CD4-positive, alpha-beta T cell treated with Interleukin-4 for 4 hours (primary cell): ENCODE data around the gene KLF16.

Source experiments
- DNase-seq: peaks from one replicate; pipeline ENCODE4 v3.0.0-alpha.2; 2020

The KLF16 gene

GRCh38 chr19:1866693-1867348 is 3.4 kb upstream of the KLF16 start:
- no peak for DNase-seq

DNA sequence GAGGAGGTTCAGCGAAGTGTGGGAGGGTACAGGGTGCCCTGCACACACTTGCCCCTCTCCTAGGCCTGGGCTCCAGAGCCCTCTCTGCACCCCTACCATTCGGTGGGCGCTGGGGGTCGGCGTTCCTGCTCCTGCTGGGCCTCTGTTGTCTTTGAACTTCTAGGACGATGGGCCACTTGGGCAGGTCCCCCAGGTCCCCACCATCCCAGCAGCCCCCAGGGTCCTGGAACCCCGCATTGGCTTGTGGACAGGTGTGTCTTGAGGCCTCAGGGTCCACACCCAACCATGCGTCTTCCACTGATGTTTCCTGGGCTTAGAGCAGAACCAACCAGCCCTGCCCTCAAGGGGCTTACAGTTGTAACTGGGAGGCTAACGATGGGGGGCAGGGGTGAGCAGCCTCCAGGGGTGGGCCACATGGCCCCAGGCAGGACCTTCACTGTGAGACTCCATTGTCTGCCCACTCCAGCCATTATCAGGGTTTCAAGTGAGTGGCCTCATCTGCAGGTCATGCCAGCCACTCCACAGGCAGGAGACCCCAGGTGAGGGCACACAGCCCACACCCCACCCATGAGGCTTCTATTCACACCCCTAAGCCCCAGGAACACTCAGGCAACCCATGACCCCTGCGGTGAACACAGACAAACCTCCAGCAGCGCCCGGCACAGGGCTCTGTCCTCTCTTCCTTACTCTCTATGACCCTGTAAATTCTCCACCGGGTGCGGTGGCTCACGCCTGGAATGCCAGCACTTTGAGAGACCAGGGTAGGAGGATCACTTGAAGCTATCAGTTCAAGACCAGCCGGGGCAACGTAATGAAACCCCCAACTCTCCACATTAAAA is 2.0 kb upstream of the KLF16 start:
- no peak for DNase-seq

- DNase-seq, result peak; percentile 50
These were observed 1.2 kb upstream of the KLF16 start for GRCh38 chr19:1864480-1865171.

DNA sequence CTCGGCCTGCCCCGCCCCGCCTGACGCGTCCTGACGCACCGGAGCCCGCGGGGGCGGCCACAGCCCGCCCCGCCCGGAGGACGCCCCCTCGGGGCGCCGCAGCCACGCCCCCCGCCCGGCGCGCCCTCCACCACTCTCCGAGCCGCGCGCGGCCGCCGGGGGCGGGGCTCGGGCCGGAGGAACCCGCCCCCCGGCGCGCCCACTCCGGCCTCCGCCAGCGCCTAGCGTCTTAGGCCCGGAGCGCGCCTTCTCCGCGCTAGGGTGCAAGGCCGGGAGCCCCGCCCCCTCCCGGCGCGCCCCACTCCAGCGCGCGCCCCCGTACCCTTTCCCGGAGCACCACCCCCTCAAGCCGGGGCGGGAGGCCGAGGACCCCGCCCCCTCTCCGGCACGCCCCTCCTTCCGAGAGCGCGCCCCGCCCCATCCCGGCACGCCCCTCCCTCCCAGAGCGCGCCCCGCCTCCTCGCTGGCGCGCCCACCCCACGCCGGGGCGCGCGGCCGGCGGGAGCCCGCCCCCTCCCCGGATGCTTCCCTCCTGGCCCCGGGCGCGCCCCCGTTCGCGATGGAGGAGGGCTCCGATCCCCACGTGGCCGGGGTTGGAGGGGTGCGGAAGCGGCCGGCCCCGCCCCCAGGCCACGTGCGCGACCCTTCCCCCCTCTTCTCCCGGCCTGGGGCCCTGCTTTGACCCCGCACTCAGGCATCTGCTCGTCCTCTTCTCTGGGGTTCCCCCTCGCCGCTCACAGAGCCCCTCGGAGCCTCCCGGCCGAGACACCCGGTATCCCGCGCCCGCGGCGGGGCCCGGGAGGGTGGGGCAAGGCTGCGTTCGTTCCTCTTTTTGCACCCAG is 480 bp upstream of the KLF16 start:
- peak; percentile 89 for DNase-seq

DNA sequence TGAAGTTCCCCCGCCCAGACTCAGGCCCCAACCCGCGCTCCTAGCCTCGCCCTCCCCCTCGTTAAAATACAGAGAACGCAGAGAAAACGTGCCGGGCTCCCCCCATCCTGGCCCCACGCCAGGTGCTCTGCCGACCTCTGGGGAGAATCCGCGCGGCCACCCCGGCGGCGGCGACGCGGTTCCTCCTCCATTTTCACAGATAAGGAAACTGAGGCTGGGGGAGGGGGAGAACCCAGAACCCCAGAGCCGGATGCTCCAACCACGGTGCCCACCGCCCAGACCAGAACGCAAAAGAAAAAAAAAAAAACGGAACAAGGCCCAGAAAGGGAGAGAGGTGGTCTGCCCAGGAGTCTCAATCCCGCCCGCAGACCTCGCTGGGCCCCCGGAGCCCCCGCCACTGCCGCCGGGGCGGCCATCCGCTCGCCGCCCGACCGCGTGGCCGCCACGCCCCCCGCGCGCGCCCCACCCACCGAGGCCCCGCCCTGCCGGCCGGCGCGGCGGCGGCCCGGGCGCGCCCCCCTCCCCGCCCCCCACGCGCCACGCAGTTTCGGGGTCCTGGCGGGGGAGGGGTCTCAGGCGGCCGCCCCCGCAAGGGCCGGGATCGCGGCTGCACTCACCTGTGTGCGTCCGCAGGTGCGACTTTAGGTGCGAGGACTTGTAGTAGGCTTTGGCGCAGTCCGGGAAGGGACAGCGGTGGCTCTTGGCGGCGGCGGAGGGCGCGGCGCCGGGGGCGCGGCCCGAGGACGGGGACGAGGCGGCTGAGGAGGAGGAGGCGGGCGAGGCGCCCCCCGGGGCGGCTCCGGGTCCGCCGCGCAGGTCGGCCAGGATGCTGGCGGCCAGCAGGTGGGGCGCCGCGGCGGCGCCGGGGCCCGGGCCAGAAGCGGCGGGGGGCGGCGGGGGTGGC is 703 bp downstream of the KLF16 start:
- no peak for DNase-seq

GRCh38 chr19:1862068-1862423 is 1.3 kb downstream of the KLF16 start:
- DNase-seq, result no peak

DNA sequence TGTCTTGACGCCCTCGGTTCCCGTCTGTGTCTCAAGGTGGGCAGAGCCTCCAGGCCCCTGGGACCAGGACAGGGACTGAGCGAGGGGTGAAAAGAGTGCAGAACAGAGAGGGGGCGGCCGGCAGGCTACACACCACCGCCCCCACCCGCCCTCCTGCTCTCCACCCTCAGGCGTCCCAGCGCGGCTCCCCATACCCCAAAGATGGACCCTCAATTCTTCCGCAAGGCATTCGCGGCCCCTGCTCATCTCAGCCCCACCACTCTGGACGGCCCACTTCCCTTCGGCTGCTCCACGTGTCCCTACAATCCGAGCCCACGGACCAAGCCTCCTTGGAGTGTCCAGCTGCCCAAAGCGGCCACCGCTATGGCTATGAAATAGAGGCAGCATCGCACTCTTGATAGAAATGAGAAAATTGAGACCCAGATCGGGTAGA is 1.8 kb downstream of the KLF16 start:
- DNase-seq, result no peak

DNA sequence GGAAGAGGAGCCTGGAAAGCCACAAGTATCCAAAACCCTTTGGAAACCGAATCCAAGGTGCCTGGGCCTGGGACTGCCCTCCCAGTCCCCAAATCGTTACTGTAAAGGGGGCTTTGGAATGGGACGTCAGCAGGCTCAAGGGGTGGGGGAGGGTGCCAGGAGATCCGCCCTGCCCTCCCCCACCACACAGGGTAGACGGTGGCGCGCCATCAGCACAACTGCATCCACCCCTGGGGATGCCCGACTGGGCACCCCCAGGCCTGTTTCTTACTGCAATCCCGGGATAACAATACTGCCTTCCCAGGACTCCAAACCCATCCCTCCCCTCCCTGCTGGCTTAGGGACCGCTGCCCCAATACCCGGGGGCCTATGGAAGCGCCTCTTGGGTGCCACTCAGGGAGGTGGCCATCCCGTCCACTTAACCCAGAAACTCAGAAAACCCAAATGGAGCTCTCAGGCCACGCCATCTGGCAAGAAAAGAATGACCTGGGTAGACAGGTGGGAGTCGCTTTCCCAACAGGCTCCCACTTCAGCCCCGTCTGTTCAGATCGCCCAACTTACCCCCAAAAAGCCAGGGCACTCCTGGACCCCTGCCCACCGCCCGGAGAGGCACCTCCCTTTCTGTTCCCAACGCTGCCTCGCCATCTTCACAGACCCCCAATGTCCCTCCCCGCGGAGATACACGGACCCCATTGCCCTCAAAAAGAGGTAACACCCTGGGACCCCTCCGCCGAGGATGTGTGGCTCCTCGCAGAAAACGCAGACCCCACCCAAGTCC is 2.4 kb downstream of the KLF16 start:
- DNase-seq, result no peak

DNA sequence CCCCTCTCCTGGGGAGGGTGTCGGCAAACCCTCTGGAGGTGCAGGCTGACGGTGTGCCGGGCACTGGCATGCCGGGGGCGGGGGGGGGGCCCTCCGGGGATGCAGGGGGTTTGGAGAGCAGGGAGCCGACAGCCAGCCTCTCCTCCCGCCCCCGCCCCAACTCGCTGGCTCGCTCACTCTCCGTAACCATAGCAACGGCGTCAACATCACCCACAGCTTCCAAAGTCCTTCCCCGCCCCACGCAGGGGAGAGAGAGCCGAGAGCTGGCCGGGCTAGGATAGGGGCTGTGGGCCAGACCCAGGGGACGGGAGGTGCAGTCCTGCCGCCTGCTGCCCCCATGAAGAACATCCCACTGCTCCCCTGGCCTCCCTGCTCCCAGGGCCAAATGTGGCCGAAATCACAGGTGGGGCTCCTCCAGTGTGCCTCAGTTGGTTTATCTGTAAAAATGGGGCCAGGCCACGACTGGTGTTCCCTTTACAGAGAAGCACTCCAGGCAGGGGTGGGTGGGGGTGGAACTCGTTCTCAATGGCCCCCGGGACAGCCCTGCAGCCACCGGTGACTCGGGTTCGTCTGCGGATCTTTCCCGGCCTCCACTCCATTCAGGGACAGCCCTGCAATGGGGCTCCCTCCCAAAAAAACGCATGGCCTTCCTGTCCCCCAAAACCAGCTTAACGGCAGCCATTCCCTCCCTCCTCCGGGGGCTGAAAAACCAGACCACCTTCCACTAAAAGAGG is 3.2 kb downstream of the KLF16 start:
- DNase-seq, result peak; percentile 78

GRCh38 chr19:1859331-1859781 is 4.0 kb downstream of the KLF16 start:
- DNase-seq, result no peak

- DNase-seq, result no peak
These were observed 4.8 kb downstream of the KLF16 start for GRCh38 chr19:1858412-1859081.

DNA sequence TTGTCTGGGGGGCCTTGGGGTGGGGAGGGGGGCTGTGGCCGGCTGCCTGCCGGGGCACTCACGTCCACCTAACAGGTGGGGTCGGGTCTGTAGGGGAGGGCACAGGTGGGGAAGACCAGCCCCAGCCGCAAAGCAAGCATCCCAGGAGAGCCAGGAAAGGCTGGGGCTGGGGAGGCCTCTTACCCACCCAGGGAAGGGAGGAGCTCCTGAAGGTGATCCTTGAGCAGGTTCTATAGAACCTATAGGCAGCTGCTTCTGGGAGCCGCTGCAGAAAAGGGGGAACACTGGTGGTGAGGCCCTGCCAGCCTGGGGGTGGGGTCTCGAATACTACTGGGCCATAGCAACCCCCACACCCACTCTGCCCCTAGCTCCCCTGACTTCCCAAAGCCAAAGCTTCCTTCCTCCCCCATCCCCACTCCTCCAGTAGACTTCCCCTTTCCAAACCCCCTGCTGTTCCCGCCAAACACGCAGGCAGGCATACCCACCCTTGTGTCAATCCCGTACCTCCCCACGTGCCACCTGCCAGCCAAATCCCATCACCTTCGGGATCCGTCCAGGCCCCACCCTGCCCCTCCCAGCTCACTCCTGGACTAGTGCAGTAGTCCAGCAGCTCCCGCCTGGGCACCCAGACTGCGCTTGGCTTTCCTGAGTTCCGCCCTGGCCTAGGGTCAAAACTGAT is 5.6 kb downstream of the KLF16 start:
- no peak for DNase-seq

DNA sequence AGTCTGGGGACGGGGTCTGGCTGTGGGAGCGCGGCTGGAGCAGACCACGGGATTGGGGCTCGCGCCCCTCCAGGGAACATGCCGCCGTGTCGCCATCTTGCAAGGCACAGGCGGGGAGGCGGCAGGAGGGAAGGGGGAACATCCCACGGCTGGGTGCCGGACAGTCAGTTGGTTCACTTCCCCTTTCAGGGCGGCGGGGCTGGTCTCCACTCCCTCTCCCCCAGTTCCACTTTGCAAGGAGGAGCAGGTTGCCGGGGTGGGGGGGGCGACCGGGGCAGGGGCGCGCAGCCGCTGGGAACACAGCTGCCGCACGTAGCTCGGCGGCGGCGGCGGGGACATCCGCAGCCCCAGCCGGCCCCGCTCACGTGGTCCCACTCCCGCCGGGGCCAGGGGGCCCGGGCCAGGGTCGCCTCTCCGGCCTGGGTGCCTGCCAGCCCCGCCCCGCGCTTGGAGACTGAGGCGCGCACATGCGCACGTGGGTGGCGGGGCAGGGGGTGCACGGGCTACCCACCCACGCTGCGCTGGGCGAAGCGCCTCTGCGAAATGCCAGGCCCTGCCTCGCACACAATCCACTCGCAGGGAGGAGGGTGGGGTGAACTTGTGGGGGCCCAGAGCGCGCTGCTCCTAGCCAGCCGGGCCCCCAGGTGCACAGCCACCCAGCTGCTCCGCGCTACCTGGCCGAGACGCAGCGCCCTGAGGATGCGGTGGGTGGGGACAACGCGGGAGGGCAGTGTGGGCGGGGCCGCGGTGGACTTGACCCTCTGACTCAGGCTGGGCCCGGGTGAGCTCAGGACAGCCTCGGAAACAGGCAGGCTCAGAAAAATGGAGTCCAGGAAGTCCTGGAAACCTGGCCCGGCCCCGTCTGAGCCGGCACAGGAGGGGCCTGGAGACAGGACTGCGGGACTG is 6.4 kb downstream of the KLF16 start:
- DNase-seq, result peak; percentile 29

DNA sequence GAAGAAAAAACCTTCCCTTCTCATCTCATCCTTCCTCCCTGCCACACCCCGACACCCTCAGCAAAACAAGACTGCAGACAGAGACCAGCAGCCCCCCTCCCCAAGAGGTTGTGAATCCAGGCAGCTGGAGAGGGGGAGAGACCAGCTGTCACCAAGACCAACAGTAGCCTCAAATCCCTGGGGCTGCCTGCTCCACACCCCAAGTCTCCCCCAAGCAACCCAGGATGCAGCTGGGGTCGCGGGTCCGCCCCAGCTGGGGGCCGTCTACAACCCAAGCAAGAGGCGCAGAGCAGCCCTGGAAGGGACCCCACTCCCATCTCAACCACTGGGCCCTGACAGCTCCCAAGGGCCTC is 7.1 kb downstream of the KLF16 start:
- DNase-seq, result no peak

GRCh38 chr19:1855828-1856255 is 7.5 kb downstream of the KLF16 start:
- DNase-seq, result no peak

- peak; percentile 87 for DNase-seq
These were observed 8.1 kb downstream of the KLF16 start for GRCh38 chr19:1855040-1855827.

DNA sequence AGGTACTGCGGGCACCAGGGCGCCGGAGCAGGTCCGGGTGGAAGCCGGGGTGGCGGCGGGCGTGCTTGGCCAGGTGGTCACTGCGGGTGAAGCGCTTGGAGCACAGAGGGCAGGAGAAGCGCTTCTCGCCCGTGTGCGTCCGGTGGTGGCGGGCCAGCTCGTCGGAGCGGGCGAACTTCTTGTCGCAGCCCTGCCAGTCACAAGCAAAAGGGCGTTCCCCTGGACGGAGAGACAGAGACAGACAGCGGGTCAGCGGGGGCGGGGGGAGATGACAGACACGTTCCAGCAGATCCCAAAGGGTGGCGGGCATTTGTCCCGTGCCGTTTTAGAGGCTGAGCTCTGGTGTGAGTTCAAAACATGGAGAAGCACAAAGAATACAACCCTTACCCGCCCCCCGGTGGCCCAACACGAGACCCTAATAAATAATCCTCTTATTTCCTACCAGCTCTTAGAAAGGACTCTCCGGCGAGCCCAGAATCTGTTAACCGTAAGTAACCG is 8.8 kb downstream of the KLF16 start:
- no peak for DNase-seq
